HG02763 (cell line): ENCODE measurements around the gene IGLL5.

ENCODE experiments used
- ATAC-seq: cut with Tn5 transposase; IDR thresholded peaks from one replicate; pipeline ENCODE4 v1.9.1; 2021; ENCODE audit warnings: mild to moderate bottlenecking, moderate library complexity; ENCODE audit not compliant: unreplicated experiment

IGLL5 gene

DNA sequence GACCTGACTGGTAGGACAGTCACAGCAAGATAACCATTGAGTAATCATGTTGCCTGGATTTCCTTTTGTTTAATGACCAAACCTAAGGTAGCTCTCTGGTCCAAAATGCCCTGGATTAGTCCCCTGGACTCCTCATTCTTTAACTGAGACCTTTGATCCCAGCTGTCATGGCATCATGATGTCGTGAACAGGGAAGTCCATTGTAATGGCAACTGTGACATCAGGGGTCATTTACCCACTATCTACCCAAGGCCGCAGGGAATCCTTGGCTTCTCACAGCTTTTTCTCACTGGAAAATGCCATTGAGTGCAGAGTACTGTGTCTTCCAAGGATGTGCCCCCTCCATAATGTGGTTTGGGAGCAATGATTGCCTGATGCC, 29.1 kb upstream of the IGLL5 start:
- ATAC-seq, result no peak

- ATAC-seq, result no peak
Observed at GRCh38 chr22:22863001-22863400, 24.6 kb upstream of the IGLL5 start.

DNA sequence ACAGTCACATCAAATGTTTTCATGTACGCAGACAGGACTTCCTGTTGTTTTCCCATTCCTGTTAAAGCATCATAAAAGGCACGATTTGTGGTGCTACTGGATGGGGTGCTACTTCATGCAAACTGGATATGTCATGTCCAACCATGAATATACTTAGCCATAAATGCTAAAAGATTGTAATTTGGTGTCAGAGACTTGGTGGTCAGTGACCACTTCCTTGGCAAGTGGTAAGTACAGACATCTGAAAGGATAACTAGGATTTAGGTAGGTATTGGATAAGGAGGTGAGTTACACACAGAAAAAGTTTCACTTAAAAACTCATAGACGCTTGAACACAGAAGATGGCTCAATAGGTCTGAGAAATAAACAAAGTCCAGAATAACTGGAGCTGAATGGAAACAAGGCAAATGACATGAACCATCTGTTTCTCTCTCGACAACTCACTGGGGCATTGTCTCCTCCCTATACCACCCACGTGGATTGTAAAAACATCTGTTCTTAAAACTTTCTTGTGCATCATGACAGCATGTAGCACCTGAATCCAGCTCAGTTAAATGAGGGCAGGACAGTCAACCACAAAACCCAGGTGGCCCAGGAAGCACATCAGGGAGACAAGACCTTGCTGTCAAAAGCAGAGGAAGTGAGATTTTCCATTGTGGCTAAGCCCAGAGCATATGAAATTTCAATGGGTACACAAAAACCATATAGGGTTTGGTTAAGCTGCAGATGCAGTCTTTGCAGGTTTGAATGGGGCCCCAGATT, 22.1 kb upstream of the IGLL5 start:
- peak; percentile 83 for ATAC-seq

DNA sequence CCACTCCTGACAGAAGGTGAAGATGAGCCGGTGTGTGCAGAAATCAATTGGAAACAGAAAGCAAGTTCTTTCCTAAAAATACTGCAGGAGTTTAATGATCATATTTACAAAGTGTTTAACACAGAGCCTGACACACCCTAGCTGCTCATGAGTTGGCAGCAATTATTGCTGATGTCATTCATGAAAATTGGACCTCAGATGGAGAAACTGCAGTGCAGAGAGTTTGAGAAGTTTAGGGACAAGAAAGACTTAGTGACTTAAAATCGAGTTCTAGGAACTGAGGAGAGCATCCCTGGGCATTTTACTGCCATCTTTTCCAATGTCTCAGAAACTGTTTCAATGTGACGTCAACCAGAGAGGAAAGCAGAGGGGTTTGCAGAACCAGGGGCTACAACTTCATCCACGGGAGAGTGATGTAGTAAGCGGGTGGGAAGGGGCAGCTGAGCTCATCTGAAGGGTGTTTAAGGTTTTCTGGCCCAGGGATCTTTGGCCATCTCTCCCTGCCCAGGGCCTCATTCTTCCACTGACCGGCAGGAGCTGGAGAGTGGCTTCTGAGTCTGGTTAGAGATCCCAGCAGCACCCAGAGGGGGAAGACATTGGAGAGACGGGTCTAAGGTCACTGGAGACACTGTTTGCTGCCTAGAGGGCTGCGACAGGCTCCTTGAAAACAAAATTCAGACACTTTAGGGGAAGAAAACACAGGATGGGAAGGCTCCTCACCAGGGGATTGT, 21.1 kb upstream of the IGLL5 start:
- ATAC-seq, result no peak

DNA sequence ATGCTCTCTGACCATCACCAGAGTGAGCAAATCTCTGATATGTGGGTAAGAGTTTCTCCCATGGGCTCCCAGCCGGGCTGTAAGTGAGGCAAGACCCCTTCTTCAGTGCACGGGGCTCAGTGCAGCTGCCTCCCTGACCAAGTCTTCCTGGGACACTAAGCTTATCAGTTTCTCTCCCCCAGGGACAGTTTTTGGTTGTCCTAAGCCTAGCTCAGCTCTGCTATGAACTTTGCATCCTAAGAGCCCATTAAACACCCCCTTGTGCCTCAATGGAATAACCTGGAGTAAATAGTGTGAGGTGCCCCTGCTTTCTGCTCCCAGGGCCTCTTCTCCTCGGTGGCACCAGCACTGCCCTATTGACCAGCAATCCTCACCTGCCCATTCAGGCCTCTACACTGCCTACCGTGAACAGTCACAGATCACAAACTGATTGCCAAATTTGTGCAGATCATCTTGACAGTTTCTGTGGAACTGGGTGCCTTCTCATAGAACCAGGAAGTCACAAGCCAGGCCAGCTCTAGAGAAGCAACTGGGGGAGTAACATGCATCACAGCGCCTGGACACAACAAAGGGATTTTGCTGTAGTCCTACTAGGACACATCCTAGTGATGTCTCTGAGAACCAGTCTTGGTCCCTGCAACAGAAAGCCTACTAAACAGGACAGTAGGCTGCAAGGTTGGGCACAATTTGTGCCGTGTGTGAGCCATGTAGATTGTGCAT, 19.5 kb upstream of the IGLL5 start:
- no peak for ATAC-seq

GRCh38 chr22:22870577-22871404, 16.8 kb upstream of the IGLL5 start:
- ATAC-seq, result no peak

DNA sequence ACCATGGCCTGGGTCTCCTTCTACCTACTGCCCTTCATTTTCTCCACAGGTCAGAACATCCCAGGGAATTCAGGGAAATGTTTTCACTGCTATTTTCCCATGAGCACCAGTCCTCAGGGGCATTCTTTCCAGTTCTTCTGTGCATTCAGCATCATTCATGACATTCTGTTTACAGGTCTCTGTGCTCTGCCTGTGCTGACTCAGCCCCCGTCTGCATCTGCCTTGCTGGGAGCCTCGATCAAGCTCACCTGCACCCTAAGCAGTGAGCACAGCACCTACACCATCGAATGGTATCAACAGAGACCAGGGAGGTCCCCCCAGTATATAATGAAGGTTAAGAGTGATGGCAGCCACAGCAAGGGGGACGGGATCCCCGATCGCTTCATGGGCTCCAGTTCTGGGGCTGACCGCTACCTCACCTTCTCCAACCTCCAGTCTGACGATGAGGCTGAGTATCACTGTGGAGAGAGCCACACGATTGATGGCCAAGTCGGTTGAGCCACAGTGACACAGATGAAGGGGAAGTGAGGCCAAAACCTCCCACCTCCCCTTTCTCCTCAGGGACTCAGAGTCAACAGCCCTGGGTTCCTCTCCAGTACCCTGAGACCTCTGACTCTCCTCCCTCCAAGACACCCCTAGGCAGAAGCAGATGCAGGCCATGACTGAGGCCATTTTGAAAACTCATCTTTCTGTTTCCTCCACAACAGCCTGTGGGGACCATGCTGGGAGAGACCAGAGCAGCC, 15.9 kb upstream of the IGLL5 start:
- no peak for ATAC-seq

GRCh38 chr22:22872722-22873708, 14.6 kb upstream of the IGLL5 start:
- ATAC-seq, result no peak

DNA sequence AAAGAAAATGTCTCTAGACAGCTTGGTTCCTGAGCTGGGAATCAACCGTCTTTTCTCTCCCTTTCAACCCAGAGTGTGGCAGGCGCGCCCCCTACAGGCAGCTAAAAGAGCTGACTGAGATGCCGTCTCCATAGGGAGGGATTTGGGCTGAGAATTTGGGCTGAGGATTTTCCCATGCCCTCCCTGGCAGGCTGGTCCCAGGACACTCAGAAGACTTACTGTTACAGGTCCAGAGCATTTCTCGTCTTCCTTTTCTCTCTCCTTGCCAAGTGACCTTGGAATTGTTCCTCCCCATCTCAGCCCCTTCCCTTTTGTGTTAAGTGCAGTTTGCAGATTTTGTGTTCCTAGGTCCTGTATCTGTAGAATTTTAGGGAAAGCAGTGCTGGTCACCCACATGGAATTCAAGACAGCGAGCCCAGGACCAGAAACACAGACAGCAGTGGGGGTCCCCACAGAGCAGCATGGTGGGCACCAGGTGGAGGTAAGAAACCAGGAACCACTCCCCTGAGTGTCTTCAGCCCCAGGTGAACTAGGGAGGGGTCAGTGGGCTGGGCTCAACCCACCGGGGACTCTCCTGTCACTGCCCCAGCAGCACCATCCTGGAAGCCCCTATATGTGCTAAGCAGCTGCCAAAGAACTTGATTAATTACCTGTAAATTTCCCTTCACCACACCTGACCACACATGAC, 9.9 kb upstream of the IGLL5 start:
- ATAC-seq, result no peak

GRCh38 chr22:22878211-22878570, 9.4 kb upstream of the IGLL5 start:
- ATAC-seq, result no peak

DNA sequence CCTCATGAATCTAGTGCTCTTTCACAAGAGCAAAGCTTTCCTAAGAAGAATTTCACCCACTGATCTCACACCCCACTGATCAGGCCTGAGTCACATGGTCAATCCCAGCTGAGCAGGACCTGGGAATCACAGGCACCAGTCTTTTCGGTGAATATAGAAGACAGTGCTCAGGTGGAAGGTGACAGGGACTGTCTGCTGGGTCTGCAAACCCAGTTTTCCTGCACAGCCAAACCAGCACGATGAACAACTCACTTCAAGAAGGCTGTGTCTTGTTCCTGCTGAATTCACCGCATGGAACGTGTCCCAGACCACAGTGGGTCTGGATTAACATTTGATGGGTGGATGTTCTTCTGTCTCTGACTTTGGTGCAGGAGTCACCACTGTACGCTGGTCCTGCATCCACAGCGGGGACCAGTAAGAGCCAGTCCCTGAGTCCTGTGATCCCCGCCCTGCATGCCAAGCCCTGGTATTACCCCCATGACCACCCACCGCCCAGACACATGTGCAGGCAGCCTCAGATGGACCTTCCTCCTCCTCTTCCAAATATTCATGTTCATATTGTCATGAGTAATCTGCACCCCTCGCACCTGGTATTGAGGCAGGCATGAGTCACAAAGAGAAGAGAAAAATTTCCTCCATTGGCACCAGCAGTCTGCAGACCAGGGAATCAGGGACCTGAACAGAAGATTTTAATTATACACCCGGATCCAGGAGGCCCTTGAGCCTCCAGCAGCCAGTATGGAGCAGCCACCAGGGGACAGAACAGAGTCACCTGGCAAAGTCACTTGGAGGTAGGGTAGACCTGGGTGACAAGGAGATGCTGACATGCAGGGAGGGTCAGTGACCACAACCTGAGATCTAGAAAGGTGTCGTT, 8.6 kb upstream of the IGLL5 start:
- no peak for ATAC-seq

- no peak for ATAC-seq
Observed at GRCh38 chr22:22879675-22880155, 7.9 kb upstream of the IGLL5 start.

GRCh38 chr22:22880645-22881044, 7.0 kb upstream of the IGLL5 start:
- ATAC-seq, result no peak

- ATAC-seq, result no peak
Observed at GRCh38 chr22:22881116-22882000, 6.3 kb upstream of the IGLL5 start.

DNA sequence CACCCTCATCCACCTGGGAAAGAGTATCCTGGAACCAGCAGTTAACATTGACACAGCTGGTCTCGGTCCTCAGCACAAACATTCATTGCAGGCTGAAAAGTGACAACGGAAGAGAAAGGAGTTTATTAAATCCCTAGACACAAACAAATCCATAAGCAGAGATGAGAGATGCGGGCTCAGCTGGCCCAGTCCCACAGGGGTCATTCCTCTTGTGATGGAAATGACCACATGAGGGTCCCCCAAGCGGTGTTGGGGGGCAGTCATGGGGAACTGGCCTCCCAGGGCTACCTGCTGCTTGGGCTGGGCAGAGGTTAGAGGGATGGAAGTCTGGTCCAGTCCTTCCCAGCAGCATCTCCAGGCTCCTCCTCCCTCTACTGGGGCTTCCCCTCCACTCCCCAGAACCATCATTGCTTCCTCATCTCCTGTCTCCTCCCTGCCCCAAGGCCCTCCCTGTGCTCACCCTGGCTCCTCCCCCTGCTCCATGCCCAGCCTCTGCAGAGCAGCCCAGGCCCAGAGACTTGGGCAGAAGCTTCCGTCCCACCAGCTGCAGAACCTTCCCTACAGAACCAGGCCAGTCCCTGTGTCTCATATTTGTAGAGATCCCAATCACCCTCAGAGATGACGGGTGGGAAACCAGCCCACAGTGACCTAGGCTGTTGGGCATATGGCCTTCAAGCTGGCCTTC, 5.4 kb upstream of the IGLL5 start:
- no peak for ATAC-seq
